Right lobe of liver (tissue), 6 donors: Measurements from ENCODE around the gene TTC6. TPM values are rescaled to one million over a fixed set of nuclear protein-coding genes. Genes with fewer than 3 reads are reported as not detected.

Source experiments
- ATAC-seq, 4 donors: fragments of 200-7000 bp; cut with Tn5 transposase; one replicate each; pipeline ENCODE4 v1.9.1; 2020; ENCODE audit warnings: mild to moderate bottlenecking in 4 of 4, moderate library complexity in 4 of 4
- DNase-seq, 3 donors: peaks; one replicate each; pipeline ENCODE4 v3.0.0-alpha.2; 2020
- H3K27ac ChIP-seq, 3 donors: fragments of 200-600 bp; one replicate each; pipeline ENCODE4 v1.8.0; 2022
- H3K27me3 ChIP-seq, 2 donors: fragments of 200-600 bp; one replicate each; pipeline ENCODE4 v1.8.0; 2022
- H3K36me3 ChIP-seq, 4 donors: fragments of 200-600 bp; sonication (generic) in 1 of 4; one replicate each; pipeline versions ENCODE4 v1.5.1 to v1.8.0; 2017 to 2022; ENCODE audit warnings: control low read depth in 1 of 4
- H3K4me1 ChIP-seq, 4 donors: fragments of 200-600 bp; sonication (generic) in 1 of 4; one replicate each; pipeline versions ENCODE4 v1.5.1 to v1.8.0; 2017 to 2022; ENCODE audit warnings: control low read depth in 1 of 4
- H3K4me3 ChIP-seq, 3 donors: fragments of 200-600 bp; one replicate each; pipeline ENCODE4 v1.8.0; 2022
- H3K9me3 ChIP-seq, 4 donors: fragments of 200-600 bp; sonication (generic) in 1 of 4; one replicate each; pipeline versions ENCODE4 v1.5.1 to v1.8.0; 2017 to 2022; ENCODE audit warnings: control low read depth in 1 of 4
- CTCF ChIP-seq, 4 donors: fragments of 200-600 bp in 3 of 4; fragments of 450-650 bp in 1 of 4; IDR thresholded peaks; one replicate each; pipeline versions ENCODE4 v1.5.1 to v1.8.0; 2016 to 2022; ENCODE audit warnings: antibody characterized with exemption in 4 of 4, mild to moderate bottlenecking in 2 of 4
- POLR2A ChIP-seq: fragments of 450-650 bp; IDR thresholded peaks from one replicate; pipeline ENCODE4 v1.6.1; 2017; ENCODE audit warnings: antibody characterized with exemption, mild to moderate bottlenecking
- WGBS: methylation state at CpG from one replicate; pipeline ENCODE4 v1.1.6; 2018; ENCODE audit warnings: low coverage, low lambda C conversion rate; ENCODE audit not compliant: insufficient coverage; ENCODE audit errors: missing lambda C conversion rate; 5-methylcytosine and 5-hydroxymethylcytosine counted together
- intact Hi-C, 2 donors: fragments of 100-400 bp; cut with DNase I; formaldehyde crosslinking; loops; one replicate each; pipeline versions ENCODE4 v1.11.2 to v1.14.1; 2022
- total RNA-seq, 6 experiments: library from RNA; depleted of rRNA in 2 of 6; stranded (reverse); fragments of >200 nt in 2 of 6; fragmentation: NEBNext Ultra II Directional in 3 of 6; extraction: Animal tissue kit (Norgen Biotek cat#: 25700) in 3 of 6; gene quantifications; one replicate each; pipeline versions ENCODE4 v1.1.0 to v1.2.4, GENCODE V29; 2016 to 2023
- donor health status: DM: no; HTN: yes; CAD: no.
- donor health status: DM: no; HTN: no; CAD: no.
- donor health status: DM: no; HTN: no; CAD: no.
- donor health status: DM: no; HTN: yes; CAD: no.
- donor health status: DM: no; HTN: yes; CAD: no.

TTC6 gene
- total RNA-seq, 6 experiments from 2014 or later, result 3.7 to 10.4 (median 4.6) TPM

GRCh38 chr14:37610945-37611523 lies 15.6 kb downstream of the TTC6 start:
- WGBS, result 40% methylated on average over 28 of the region's 52 CpGs
- peaks cover 0 to 8% (median 0%) of the 10 kb centered on the region in 4 donors for H3K9me3 ChIP-seq
- no peaks in the 10 kb centered on the region for H3K27me3 ChIP-seq
- ATAC-seq, result peak in 3 of 4 donors; percentile 20 to 36 (median 31)
- H3K27ac ChIP-seq, result no peak overlapping the region
- TF ChIP-seq POLR2A, result no peak
- TF ChIP-seq CTCF (IDR thresholded peaks at IDR 0.05), result no peak
- intact Hi-C loops, result no loop called here
- H3K4me1 ChIP-seq, result no peaks in the 10 kb centered on the region
- DNase-seq, result no peak
- no peaks in the 10 kb centered on the region for H3K36me3 ChIP-seq
- H3K4me3 ChIP-seq, result peak overlapping the region in 1 of 3 donors; percentile 29

- DNase-seq (no peak), ATAC-seq (no peak)
- Histone ChIP-seq H3K36me3 (no peaks in the 10 kb centered on the region), H3K27ac (no peak overlapping the region), H3K27me3 (no peaks in the 10 kb centered on the region), H3K4me3 (no peak overlapping the region), H3K4me1 (no peaks in the 10 kb centered on the region), H3K9me3 (peaks cover 0 to 8% (median 0%) of the 10 kb centered on the region in 4 donors)
- 90% methylated on average over 3 of the region's 3 CpGs for WGBS
- no peak for TF ChIP-seq POLR2A
- no peak for TF ChIP-seq CTCF (IDR thresholded peaks at IDR 0.05)
- intact Hi-C loops, result no loop called here
Observed at GRCh38 chr14:37615582-37616289, 20.3 kb downstream of the TTC6 start.

- WGBS, result 92% methylated on average over 4 of the region's 4 CpGs
- ATAC-seq, result no peak
- intact Hi-C loops, result no loop called here
- no peak overlapping the region for H3K4me3 ChIP-seq
- TF ChIP-seq CTCF (IDR thresholded peaks at IDR 0.05), result no peak
- no peak for TF ChIP-seq POLR2A
- no peaks in the 10 kb centered on the region for H3K36me3 ChIP-seq
- DNase-seq, result no peak
- H3K9me3 ChIP-seq, result peaks cover 0 to 8% (median 0%) of the 10 kb centered on the region in 4 donors
- no peaks in the 10 kb centered on the region for H3K27me3 ChIP-seq
- H3K4me1 ChIP-seq, result no peaks in the 10 kb centered on the region
- no peak overlapping the region for H3K27ac ChIP-seq
Observed at GRCh38 chr14:37616853-37617252, 21.4 kb downstream of the TTC6 start.

- WGBS, result no CpG with 5 or more reads among the region's 1 CpG
Observed at GRCh38 chr14:37617864-37618365, 22.5 kb downstream of the TTC6 start.

More at GRCh38 chr14:37617864-37618365, 22.5 kb downstream of the TTC6 start:
- ATAC-seq (no peak), DNase-seq (no peak)
- H3K27ac ChIP-seq, result no peak overlapping the region
- no peak for TF ChIP-seq CTCF (IDR thresholded peaks at IDR 0.05)
- no peak for TF ChIP-seq POLR2A
- H3K9me3 ChIP-seq, result peaks cover 0 to 8% (median 0%) of the 10 kb centered on the region in 4 donors
- no peaks in the 10 kb centered on the region for H3K27me3 ChIP-seq
- no peak overlapping the region for H3K4me3 ChIP-seq
- intact Hi-C loops, result no loop called here
- H3K4me1 ChIP-seq, result no peaks in the 10 kb centered on the region
- H3K36me3 ChIP-seq, result no peaks in the 10 kb centered on the region
